HCT116 (cell line): Measurements from ENCODE around the gene SEPTIN3. TPM values are rescaled to one million over a fixed set of nuclear protein-coding genes. Genes with fewer than 3 reads are reported as not detected.

Experiments
- ATAC-seq: fragments of 200-7000 bp; cut with Tn5 transposase; 2 replicates; pipeline ENCODE4 v1.9.1; 2020; ENCODE audit warnings: mild to moderate bottlenecking, moderate library complexity
- BruUV-seq: library from RNA; stranded (reverse); fragments of 400-500 nt; replicated peaks from 2 replicates; lab custom pipeline; 2021; lab: Mats Ljungman, UMichigan
- CTCF ChIA-PET: fragments of 300-600 bp; sonication (Branson Sonifier 250); formaldehyde crosslinking; loops from one replicate; lab custom pipeline; 2021; ENCODE audit warnings: antibody characterized with exemption; lab: Charles Lee
- POLR2A ChIA-PET: fragments of 300-600, 350-600 bp; sonication (Branson Sonifier 250); formaldehyde crosslinking; loops from one replicate; lab custom pipeline; 2021; ENCODE audit warnings: antibody characterized with exemption; lab: Charles Lee
- RAD21 ChIA-PET, 2 experiments: fragments of 300-600 bp; sonication (Branson Sonifier 250); formaldehyde crosslinking; loops; one replicate each; lab custom pipeline; 2023; ENCODE audit warnings: low total read pairs in 2 of 2; ENCODE audit not compliant: uncharacterized antibody in 2 of 2, unreplicated experiment in 2 of 2, low non-redundant PET in 1 of 2; lab: Charles Lee
- DNase-seq: peaks from one replicate; pipeline ENCODE4 v3.0.0-alpha.2; 2010; ENCODE audit warnings: low read depth, low spot score
- H2AFZ ChIP-seq: fragments of 200-600 bp; shearing (Covaris generic), sonication (generic); 2 replicates; pipeline ENCODE4 v1.6.1; 2017; ENCODE audit warnings: low read depth, mixed run types, mixed read lengths, antibody characterized with exemption, low read length; ENCODE audit not compliant: poor library complexity, severe bottlenecking
- H3K27ac ChIP-seq: 2 replicates; pipeline ENCODE4 v1.5.1; 2012; ENCODE audit warnings: low read depth, low read length
- H3K27me3 ChIP-seq: fragments of 200-600 bp; sonication (generic); 2 replicates; pipeline ENCODE4 v1.6.1; 2016; ENCODE audit warnings: mixed run types, low read length, mixed read lengths; ENCODE audit not compliant: insufficient read depth
- H3K36me3 ChIP-seq, 2 experiments: fragments of 200-500 bp in 1 of 2; fragments of 200-600 bp in 1 of 2; sonication (Bioruptor generic) in 1 of 2; sonication (generic) in 1 of 2; 2 replicates each; pipeline versions ENCODE4 v1.5.1 to v1.6.1; 2014 to 2016; ENCODE audit warnings: low read length in 2 of 2, inconsistent platforms in 1 of 2, mixed read lengths in 1 of 2, mixed run types in 1 of 2; ENCODE audit not compliant: insufficient read depth in 2 of 2, control insufficient read depth in 1 of 2
- H3K4me1 ChIP-seq, 2 experiments: fragments of 200-600 bp in 1 of 2; sonication (generic) in 1 of 2; 2 replicates each; pipeline versions ENCODE4 v1.5.1 to v1.6.1; 2012 to 2017; ENCODE audit warnings: low read length in 2 of 2, inconsistent platforms in 1 of 2, mild to moderate bottlenecking in 1 of 2, mixed read lengths in 1 of 2, mixed run types in 1 of 2, moderate library complexity in 1 of 2; ENCODE audit not compliant: insufficient read depth in 2 of 2, control insufficient read depth in 1 of 2
- H3K4me2 ChIP-seq: fragments of 200-600 bp; sonication (generic); 2 replicates; pipeline ENCODE4 v1.6.1; 2017; ENCODE audit warnings: mixed run types, low read length, mixed read lengths
- H3K4me3 ChIP-seq, 2 experiments: fragments of 200-600 bp in 1 of 2; sonication (generic) in 1 of 2; replicated peaks in 1 of 2; 2 replicates each; pipeline ENCODE4 v1.5.1; 2011 to 2016; ENCODE audit warnings: low read length in 2 of 2, control low read depth in 1 of 2, low read depth in 1 of 2, mild to moderate bottlenecking in 1 of 2, mixed read lengths in 1 of 2, mixed run types in 1 of 2
- H3K79me2 ChIP-seq: fragments of 200-600 bp; sonication (generic); 2 replicates; pipeline ENCODE4 v1.6.1; 2017; ENCODE audit warnings: mild to moderate bottlenecking, mixed run types, low read length, moderate library complexity, mixed read lengths; ENCODE audit not compliant: insufficient read depth
- H3K9ac ChIP-seq: fragments of 200-600 bp; sonication (generic); 2 replicates; pipeline ENCODE4 v1.6.1; 2016; ENCODE audit warnings: low read length, mixed read lengths
- H3K9me2 ChIP-seq: fragments of 200-600 bp; sonication (generic), shearing (Covaris generic); 2 replicates; pipeline ENCODE4 v1.6.1; 2017; ENCODE audit warnings: mixed run types, mild to moderate bottlenecking, moderate library complexity; ENCODE audit not compliant: insufficient read depth
- H3K9me3 ChIP-seq, 2 experiments: fragments of 200-500 bp in 1 of 2; fragments of 200-600 bp in 1 of 2; sonication (Bioruptor generic) in 1 of 2; sonication (generic) in 1 of 2; 2 replicates each; pipeline ENCODE4 v1.6.1; 2014 to 2017; ENCODE audit warnings: low read length in 2 of 2, mixed read lengths in 2 of 2, inconsistent platforms in 1 of 2, low read depth in 1 of 2, mild to moderate bottlenecking in 1 of 2, mixed run types in 1 of 2, moderate library complexity in 1 of 2; ENCODE audit not compliant: control insufficient read depth in 1 of 2, insufficient read depth in 1 of 2
- H4K20me1 ChIP-seq: fragments of 200-600 bp; sonication (generic), shearing (Covaris generic); 2 replicates; pipeline ENCODE4 v1.6.1; 2017; ENCODE audit warnings: mixed run types, mild to moderate bottlenecking, moderate library complexity; ENCODE audit not compliant: insufficient read depth
- CEBPB ChIP-seq: IDR thresholded peaks from 2 replicates; pipeline ENCODE4 v1.6.1; 2012; ENCODE audit warnings: low read depth
- ELF1 ChIP-seq: IDR thresholded peaks from 2 replicates; pipeline ENCODE4 v1.6.1; 2012; ENCODE audit warnings: low read depth, borderline replicate concordance
- EZH2 ChIP-seq: fragments of 200-600 bp; sonication (generic); IDR thresholded peaks from 2 replicates; pipeline ENCODE4 v1.6.1; 2017; ENCODE audit warnings: antibody characterized with exemption, mixed run types
- EZH2phosphoT487 ChIP-seq: fragments of 200-600 bp; IDR thresholded peaks from 2 replicates; pipeline ENCODE4 v1.6.1; 2018; ENCODE audit warnings: antibody characterized with exemption, borderline replicate concordance
- FOSL1 ChIP-seq: IDR thresholded peaks from 2 replicates; pipeline ENCODE4 v1.6.1; 2012; ENCODE audit warnings: low read depth
- MAX ChIP-seq: IDR thresholded peaks from 2 replicates; pipeline ENCODE4 v1.6.1; 2012
- POLR2A ChIP-seq: IDR thresholded peaks from 2 replicates; pipeline ENCODE4 v1.7.0; 2011; ENCODE audit warnings: borderline replicate concordance; ENCODE audit not compliant: insufficient read depth, insufficient read length; ENCODE audit errors: extremely low read depth
- POLR2AphosphoS5 ChIP-seq: IDR thresholded peaks from 2 replicates; pipeline ENCODE4 v1.6.1; 2011; ENCODE audit warnings: mild to moderate bottlenecking, low read depth, low read length, moderate library complexity
- RAD21 ChIP-seq: IDR thresholded peaks from 2 replicates; pipeline ENCODE4 v1.6.1; 2012; ENCODE audit warnings: low read depth, mild to moderate bottlenecking
- REST ChIP-seq: IDR thresholded peaks from 2 replicates; pipeline ENCODE4 v1.6.1; 2012; ENCODE audit warnings: low read depth
- SP1 ChIP-seq: IDR thresholded peaks from 2 replicates; pipeline ENCODE4 v1.6.1; 2012; ENCODE audit warnings: low read depth
- SRF ChIP-seq: IDR thresholded peaks from 2 replicates; pipeline ENCODE4 v1.6.1; 2012; ENCODE audit warnings: low read depth
- ZBTB33 ChIP-seq: IDR thresholded peaks from 2 replicates; pipeline ENCODE4 v1.6.1; 2011; ENCODE audit warnings: mild to moderate bottlenecking, low read length, moderate library complexity; ENCODE audit not compliant: insufficient replicate concordance; ENCODE audit errors: extremely low read depth
- ZFX ChIP-seq: fragments of 450-650 bp; IDR thresholded peaks from 2 replicates; pipeline ENCODE4 v1.6.1; 2017
- intact Hi-C: fragments of 100-400 bp; cut with micrococcal nuclease; formaldehyde crosslinking; loops from 2 replicates; pipeline ENCODE4 v1.10.0; 2022
- total RNA-seq: library from RNA; stranded (reverse); gene quantifications from one replicate; pipeline ENCODE4 v1.2.1, GENCODE V29; 2021; ENCODE audit not compliant: unreplicated experiment

SEPTIN3 gene
- total RNA-seq, 1 experiment from 2014 or later = 9.3 TPM

GRCh38 chr22:41983513-41984405 lies 14.5 kb downstream of the SEPTIN3 start:
- no peak overlapping the region for H2AFZ ChIP-seq
- POLR2A ChIA-PET = no interaction called here

GRCh38 chr22:41987276-41987675 lies 18.0 kb downstream of the SEPTIN3 start:
- ChIA-PET RAD21 (no interaction called here), CTCF (no interaction called here), POLR2A (no interaction called here)
- intact Hi-C loops = no loop called here
- ATAC-seq (no peak), DNase-seq (no peak)
- Histone ChIP-seq H3K36me3 (no peaks in the 10 kb centered on the region), H3K27me3 (no peaks in the 10 kb centered on the region), H3K4me3 (no peak overlapping the region), H3K4me1 (no peaks in the 10 kb centered on the region), H3K27ac (no peak overlapping the region), H3K79me2 (no peaks in the 10 kb centered on the region), H4K20me1 (no peaks in the 10 kb centered on the region), H2AFZ (no peak overlapping the region), H3K9me3 (no peaks in the 10 kb centered on the region), H3K9me2 (no peaks in the 10 kb centered on the region), H3K9ac (no peak overlapping the region), H3K4me2 (no peak overlapping the region)
- no TSS peak for BruUV-seq
- TF ChIP-seq POLR2A (no peak), ZBTB33 (no peak), EZH2 (no peak), ZFX (no peak), REST (no peak), ELF1 (no peak), POLR2AphosphoS5 (no peak), RAD21 (no peak), CEBPB (no peak), FOSL1 (no peak), SP1 (no peak)

More at GRCh38 chr22:41983513-41984405, 14.5 kb downstream of the SEPTIN3 start:
- BruUV-seq = no TSS peak
- TF ChIP-seq ELF1 (no peak), POLR2AphosphoS5 (no peak), MAX (no peak), SRF (no peak), RAD21 (no peak), EZH2phosphoT487 (no peak), EZH2 (no peak), FOSL1 (no peak)
- TF ChIP-seq, all 23 proteins: peak for 0
- no peaks in the 10 kb centered on the region for H3K79me2 ChIP-seq
- H3K4me2 ChIP-seq = no peak overlapping the region
- intact Hi-C loops = no loop called here
- ChIA-PET RAD21 (no interaction called here), CTCF (no interaction called here)
- H4K20me1 ChIP-seq = no peaks in the 10 kb centered on the region
- DNase-seq (no peak), ATAC-seq (no peak)
- H3K9me3 ChIP-seq = no peaks in the 10 kb centered on the region
- H3K9me2 ChIP-seq = no peaks in the 10 kb centered on the region
- H3K9ac ChIP-seq = no peak overlapping the region
- H3K36me3 ChIP-seq = no peaks in the 10 kb centered on the region
- no peak overlapping the region for H3K27ac ChIP-seq
- H3K4me1 ChIP-seq = no peaks in the 10 kb centered on the region
- no peak overlapping the region for H3K4me3 ChIP-seq
- no peaks in the 10 kb centered on the region for H3K27me3 ChIP-seq
